Aorta (tissue), 5 donors: Measurements from ENCODE around the gene VAPA. TPM values are rescaled to one million over a fixed set of nuclear protein-coding genes. Genes with fewer than 3 reads are reported as not detected.

Source experiments
- ATAC-seq: fragments of 200-7000 bp; cut with Tn5 transposase; one replicate; pipeline ENCODE4 v1.9.1; 2022; ENCODE audit warnings: moderate library complexity; ENCODE audit not compliant: low FRiP score
- DNase-seq, 2 donors: peaks; one replicate each; pipeline ENCODE4 v3.0.0-alpha.2; 2020
- H3K27ac ChIP-seq, 2 donors: one replicate each; pipeline ENCODE4 v1.5.1; 2013; ENCODE audit warnings: low read length in 2 of 2, mild to moderate bottlenecking in 2 of 2, moderate library complexity in 2 of 2, control low read depth in 1 of 2, inconsistent platforms in 1 of 2, low read depth in 1 of 2
- H3K27me3 ChIP-seq, 2 donors: one replicate each; pipeline ENCODE4 v1.6.1; 2013; ENCODE audit warnings: control low read depth in 1 of 2, low read length in 1 of 2, mild to moderate bottlenecking in 1 of 2, moderate library complexity in 1 of 2; ENCODE audit not compliant: insufficient read depth in 2 of 2, control insufficient read depth in 1 of 2
- H3K36me3 ChIP-seq, 2 donors: one replicate each; pipeline ENCODE4 v1.6.1; 2013; ENCODE audit warnings: control low read depth in 1 of 2, low read length in 1 of 2, mild to moderate bottlenecking in 1 of 2; ENCODE audit not compliant: insufficient read depth in 2 of 2, control insufficient read depth in 1 of 2
- H3K4me1 ChIP-seq, 2 donors: one replicate each; pipeline ENCODE4 v1.6.1; 2013; ENCODE audit warnings: low read length in 2 of 2, control low read depth in 1 of 2, mild to moderate bottlenecking in 1 of 2, moderate library complexity in 1 of 2; ENCODE audit not compliant: insufficient read depth in 2 of 2, control insufficient read depth in 1 of 2
- H3K4me3 ChIP-seq, 2 donors: one replicate each; pipeline ENCODE4 v1.5.1; 2013; ENCODE audit warnings: low read length in 2 of 2, control low read depth in 1 of 2, mild to moderate bottlenecking in 1 of 2
- H3K9me3 ChIP-seq: one replicate; pipeline ENCODE4 v1.6.1; 2013; ENCODE audit warnings: mild to moderate bottlenecking, low read length; ENCODE audit not compliant: control insufficient read depth
- WGBS, 2 donors: extraction: QIAGEN DNeasy Blood & Tissue Kit; methylation state at CpG; one replicate each; pipeline ENCODE4 v1.1.7; 2013; 5-methylcytosine and 5-hydroxymethylcytosine counted together
- intact Hi-C, 2 donors: fragments of 100-400 bp; cut with DNase I; formaldehyde crosslinking; loops; one replicate each; pipeline versions ENCODE4 v1.14.2 to v1.15.0; 2022
- polyA plus RNA-seq, 2 donors: library from polyadenylated mRNA; stranded (reverse); fragments of 200-250 nt; gene quantifications; one replicate each; pipeline ENCODE4 v1.2.3, GENCODE V29; 2013
- total RNA-seq, 2 donors: library from RNA; stranded (reverse); fragmentation: NEBNext Ultra II Directional; extraction: Animal tissue kit (Norgen Biotek cat#: 25700); gene quantifications; one replicate each; pipeline ENCODE4 v1.2.1, GENCODE V29; 2021
- donor health status: healthy with polysubstance abuse.
- donor health status: Bipolar disorder and iron deficiency.
- donor health status: DM: no; HTN: no; CAD: no.
- donor health status: DM: no; HTN: no; CAD: no.
- donor health status: DM: yes; HTN: yes; CAD: no.

VAPA gene
- total and polyA plus RNA-seq, 4 donors = 119 to 221 (median 193) TPM

DNA sequence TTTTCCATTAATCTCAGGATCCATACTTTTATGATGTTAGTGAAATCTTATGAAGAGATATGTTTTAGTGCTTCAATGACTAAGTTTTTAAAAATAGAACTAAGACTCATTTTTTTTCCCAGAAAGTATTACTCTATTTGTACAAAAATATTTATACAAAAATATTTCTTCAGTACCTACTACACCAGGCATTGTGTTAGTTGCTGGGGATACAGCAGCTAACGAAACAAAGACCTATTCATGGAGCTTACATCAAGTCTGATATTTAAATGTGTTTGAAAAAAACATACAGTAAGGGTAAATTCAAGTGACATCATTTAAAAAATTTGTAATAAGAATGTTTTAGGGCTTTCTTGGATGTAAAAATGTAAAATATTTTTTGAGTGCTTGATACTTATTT lies 11.6 kb downstream of the VAPA start:
- Histone ChIP-seq H3K9me3 (no peaks in the 10 kb centered on the region), H3K4me3 (no peak overlapping the region), H3K27ac (no peak overlapping the region), H3K36me3 (no peaks in the 10 kb centered on the region), H3K4me1 (peaks cover 3 to 9% of the 10 kb centered on the region in 2 donors), H3K27me3 (no peaks in the 10 kb centered on the region)
- DNase-seq (no peak), ATAC-seq (peak; percentile 79)
- 0 to 5% methylated on average over 1 of the region's 1 CpG for WGBS, 2 donors
- intact Hi-C loops = loop anchor here in 1 of 2 donors (10.0 kb wide), 1 partner anchor 211 kb away; no protein-coding TSS in a partner anchor

DNA sequence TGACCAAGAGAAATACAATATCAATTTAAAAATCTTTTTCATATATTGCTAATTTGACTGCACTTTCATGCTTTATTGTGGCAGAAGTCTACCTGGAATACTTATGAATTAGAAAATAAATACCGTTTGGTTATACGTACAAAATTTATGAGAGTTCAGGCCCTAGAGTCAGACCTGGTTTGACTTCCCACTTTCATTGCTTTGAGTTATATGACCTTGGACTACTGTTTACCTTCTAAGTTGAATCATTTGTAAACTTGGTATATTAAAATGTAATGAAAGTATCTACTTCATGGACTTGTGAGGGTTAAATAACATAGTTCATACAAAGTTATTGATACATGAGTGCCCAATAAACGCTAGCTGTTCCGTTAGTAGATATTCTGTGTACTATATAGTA lies 12.0 kb downstream of the VAPA start:
- 56 to 60% methylated on average over 4 of the region's 4 CpGs for WGBS, 2 donors
- intact Hi-C loops = loop anchor here in 1 of 2 donors (10.0 kb wide), 1 partner anchor 211 kb away; no protein-coding TSS in a partner anchor
- H3K27me3 ChIP-seq = no peaks in the 10 kb centered on the region
- DNase-seq = no peak
- no peak overlapping the region for H3K4me3 ChIP-seq
- peaks cover 3 to 9% of the 10 kb centered on the region in 2 donors for H3K4me1 ChIP-seq
- H3K9me3 ChIP-seq = no peaks in the 10 kb centered on the region
- H3K27ac ChIP-seq = no peak overlapping the region
- ATAC-seq = no peak
- no peaks in the 10 kb centered on the region for H3K36me3 ChIP-seq

DNA sequence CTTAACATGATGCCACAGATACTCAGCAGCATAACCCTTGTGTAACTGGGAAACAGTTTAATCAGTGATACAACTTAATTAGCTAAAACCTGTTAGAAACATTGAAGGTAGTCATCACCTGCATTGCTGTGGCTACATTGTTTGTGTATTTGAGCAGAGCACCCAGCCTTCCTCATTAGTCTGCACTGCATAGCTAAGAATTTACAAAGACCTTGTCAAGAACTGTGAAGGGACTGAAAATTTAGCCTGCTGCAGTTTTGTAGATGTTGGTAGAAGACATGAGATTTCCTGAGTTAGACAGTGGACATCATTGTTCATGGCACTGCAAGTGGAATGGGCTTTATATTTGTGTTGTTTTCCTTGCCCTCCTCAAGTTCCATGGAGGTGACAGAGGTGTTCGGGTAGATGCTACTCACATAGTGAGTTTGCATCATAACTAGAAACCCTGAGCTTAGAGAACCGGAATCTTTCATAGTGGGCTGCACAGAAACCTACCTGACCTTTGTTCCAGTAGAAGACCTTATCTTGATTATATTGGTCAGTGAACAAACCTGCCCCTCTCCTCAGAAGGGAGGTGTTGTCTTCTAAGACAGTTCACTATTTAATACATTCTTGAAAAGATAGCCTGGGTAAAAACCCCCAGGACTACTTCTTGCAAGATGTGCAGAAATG lies 12.5 kb downstream of the VAPA start:
- Histone ChIP-seq H3K27me3 (no peaks in the 10 kb centered on the region), H3K9me3 (no peaks in the 10 kb centered on the region), H3K4me3 (no peak overlapping the region), H3K4me1 (peaks cover 3 to 9% of the 10 kb centered on the region in 2 donors), H3K27ac (peak overlapping the region; percentile 51 to 90), H3K36me3 (no peaks in the 10 kb centered on the region)
- DNase-seq (no peak), ATAC-seq (no peak)
- intact Hi-C loops = loop anchor here in 1 of 2 donors (10.0 kb wide), 1 partner anchor 212 kb away; no protein-coding TSS in a partner anchor
- WGBS, 2 donors = 73 to 80% methylated on average over 2 of the region's 2 CpGs

DNA sequence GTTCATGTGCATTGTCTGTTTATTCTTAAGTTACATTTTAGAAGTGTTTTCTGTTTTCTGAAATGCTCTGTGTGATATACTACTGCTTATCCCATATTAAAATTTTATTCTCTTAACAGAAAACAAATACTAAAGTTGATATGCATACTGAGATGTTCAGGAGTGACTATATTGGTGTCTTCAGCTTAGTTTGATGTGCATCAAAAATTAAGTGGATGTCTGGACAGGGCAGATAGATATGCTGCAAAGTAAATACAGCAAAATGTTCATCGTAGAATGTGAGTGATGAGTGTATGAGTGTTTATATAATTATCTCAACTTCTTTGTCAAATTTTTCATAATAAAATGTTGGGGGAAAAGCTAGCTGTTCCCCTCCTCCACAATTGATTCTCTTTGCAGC lies 13.2 kb downstream of the VAPA start:
- no peak overlapping the region for H3K27ac ChIP-seq
- no peaks in the 10 kb centered on the region for H3K27me3 ChIP-seq
- DNase-seq (no peak), ATAC-seq (no peak)
- H3K36me3 ChIP-seq = no peaks in the 10 kb centered on the region
- no peak overlapping the region for H3K4me3 ChIP-seq
- H3K9me3 ChIP-seq = no peaks in the 10 kb centered on the region
- peaks cover 3 to 9% of the 10 kb centered on the region in 2 donors for H3K4me1 ChIP-seq
- WGBS, 2 donors = 19 to 28% methylated on average over 1 of the region's 1 CpG
- intact Hi-C loops = loop anchor here in 1 of 2 donors (10.0 kb wide), 1 partner anchor 212 kb away; no protein-coding TSS in a partner anchor

DNA sequence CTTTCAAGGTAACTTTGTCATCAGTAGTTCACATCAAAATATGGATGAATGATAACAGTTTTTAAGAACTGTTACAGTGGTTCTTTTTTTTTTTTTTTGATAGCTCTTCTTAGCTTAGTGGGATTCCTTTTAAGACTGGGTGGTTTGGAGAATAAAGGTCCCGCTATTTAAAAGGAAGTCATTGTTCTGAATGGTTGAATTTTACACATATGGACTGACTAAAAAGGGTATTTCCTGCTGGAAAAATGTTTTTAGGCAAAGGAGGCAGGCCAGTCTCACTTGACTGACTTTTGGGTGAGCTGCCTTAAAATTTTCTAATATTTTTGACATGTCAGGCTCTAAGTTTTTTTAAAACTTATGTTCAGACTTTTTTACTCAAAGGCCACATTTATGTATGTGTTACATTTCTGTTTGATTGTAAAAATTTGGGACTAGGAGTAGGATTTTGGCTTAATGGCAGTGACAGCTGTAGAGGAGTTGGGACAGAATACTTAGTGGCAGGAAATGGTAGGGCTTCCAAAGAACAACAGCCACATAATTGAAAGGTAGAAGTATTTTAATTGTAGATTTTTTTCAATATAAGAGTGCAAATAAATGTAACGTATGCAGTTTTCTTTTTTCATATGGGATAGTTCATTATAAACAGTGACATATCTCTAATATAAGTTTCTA lies 13.7 kb downstream of the VAPA start:
- DNase-seq (no peak), ATAC-seq (no peak)
- Histone ChIP-seq H3K27ac (no peak overlapping the region), H3K4me1 (peaks cover 3 to 9% of the 10 kb centered on the region in 2 donors), H3K9me3 (no peaks in the 10 kb centered on the region), H3K36me3 (no peaks in the 10 kb centered on the region), H3K4me3 (peak overlapping the region in 1 of 2 donors; percentile 26), H3K27me3 (no peaks in the 10 kb centered on the region)
- intact Hi-C loops = loop anchor here in 1 of 2 donors (10.0 kb wide), 1 partner anchor 213 kb away; no protein-coding TSS in a partner anchor
- 58 to 62% methylated on average over 2 of the region's 2 CpGs for WGBS, 2 donors

DNA sequence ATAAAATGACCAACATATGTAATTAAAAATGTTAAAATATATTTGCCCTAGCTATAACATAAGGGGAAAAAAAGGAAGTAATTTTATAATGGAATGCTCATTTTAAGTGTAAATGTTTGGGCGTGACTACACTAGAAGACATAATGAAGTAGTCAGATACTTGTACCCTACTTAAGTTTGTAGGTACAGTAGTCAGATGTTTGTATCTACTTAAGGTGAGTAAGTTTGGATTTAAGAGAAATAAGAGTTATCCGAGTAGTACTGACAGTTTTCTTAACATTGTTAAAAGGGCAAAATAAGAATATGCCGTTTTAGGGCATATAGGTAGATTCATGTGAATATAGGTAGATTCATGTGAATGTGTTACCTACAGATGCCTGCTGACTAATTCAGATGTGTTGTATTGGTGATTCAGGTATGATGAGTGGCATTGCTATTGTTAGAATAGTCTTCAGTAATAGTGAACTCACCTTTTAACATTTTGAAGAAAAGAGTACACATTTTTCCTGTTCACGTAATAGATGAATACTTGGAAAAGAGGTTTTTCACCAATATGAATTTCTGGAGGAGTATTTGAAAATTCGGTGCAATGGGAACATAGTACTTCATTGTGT lies 14.9 kb downstream of the VAPA start:
- Histone ChIP-seq H3K27me3 (no peaks in the 10 kb centered on the region), H3K4me1 (peaks cover 3 to 9% of the 10 kb centered on the region in 2 donors), H3K9me3 (no peaks in the 10 kb centered on the region), H3K27ac (no peak overlapping the region), H3K4me3 (no peak overlapping the region), H3K36me3 (no peaks in the 10 kb centered on the region)
- intact Hi-C loops = loop anchor here in 1 of 2 donors (10.0 kb wide), 1 partner anchor 214 kb away; no protein-coding TSS in a partner anchor
- 80 to 83% methylated on average over 5 of the region's 5 CpGs for WGBS, 2 donors
- DNase-seq = no peak
- no peak for ATAC-seq

DNA sequence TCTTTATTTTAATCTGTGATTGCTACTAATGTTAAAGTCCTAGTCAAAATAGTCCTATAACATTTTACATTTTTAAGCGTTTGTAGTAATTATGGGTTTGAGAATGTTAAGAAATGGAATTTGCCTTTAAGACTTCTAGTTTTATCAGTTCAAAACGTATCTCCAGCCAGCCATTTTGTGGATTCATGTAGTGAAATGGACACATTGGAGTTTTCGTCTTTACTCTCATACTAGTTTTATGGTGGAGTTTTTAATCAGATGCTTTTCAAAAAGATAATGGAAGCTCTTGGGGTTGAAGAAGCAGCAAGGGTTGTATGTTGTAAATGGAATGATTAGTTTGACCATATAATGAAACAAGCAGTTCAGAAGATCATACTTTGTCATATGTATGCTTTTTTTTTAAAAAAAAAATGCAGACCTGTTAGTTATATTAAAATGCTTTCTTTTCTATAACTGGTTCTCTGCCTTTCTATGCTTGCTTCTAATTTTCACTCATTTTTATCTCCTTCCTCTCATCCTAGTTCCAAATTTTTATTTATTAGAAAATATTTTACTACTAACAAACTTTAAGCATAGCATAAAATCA lies 16.6 kb downstream of the VAPA start:
- Histone ChIP-seq H3K9me3 (no peaks in the 10 kb centered on the region), H3K36me3 (no peaks in the 10 kb centered on the region), H3K4me3 (no peak overlapping the region), H3K27ac (no peak overlapping the region), H3K4me1 (peaks cover 3 to 9% of the 10 kb centered on the region in 2 donors), H3K27me3 (no peaks in the 10 kb centered on the region)
- ATAC-seq (no peak), DNase-seq (no peak)
- WGBS, 2 donors = 70 to 77% methylated on average over 3 of the region's 3 CpGs
- intact Hi-C loops = loop anchor here in 1 of 2 donors (10.0 kb wide), 1 partner anchor 356 kb away; no protein-coding TSS in a partner anchor

DNA sequence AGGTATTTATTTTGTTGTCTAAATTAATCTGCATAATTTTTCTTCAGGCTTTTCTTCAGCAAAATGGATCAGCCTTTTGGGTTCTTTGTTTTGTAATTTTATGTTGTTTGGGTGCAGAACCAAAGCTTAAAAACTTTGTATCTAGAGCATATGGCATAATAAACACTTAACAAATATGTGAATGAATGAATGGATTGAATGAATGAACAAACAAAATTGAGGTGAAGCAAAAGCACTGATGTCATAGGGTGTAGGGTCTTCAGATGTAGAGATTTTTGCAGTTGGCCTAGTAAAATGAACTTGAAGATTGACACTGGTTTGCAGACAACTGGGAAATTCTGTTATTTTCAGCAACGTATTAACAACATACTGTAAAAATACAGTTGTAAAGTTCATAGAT lies 17.3 kb downstream of the VAPA start:
- peaks cover 3 to 8% of the 10 kb centered on the region in 2 donors for H3K4me1 ChIP-seq
- no peak overlapping the region for H3K27ac ChIP-seq
- H3K36me3 ChIP-seq = no peaks in the 10 kb centered on the region
- H3K9me3 ChIP-seq = no peaks in the 10 kb centered on the region
- ATAC-seq (no peak), DNase-seq (no peak)
- H3K27me3 ChIP-seq = no peaks in the 10 kb centered on the region
- intact Hi-C loops = loop anchor here in 1 of 2 donors (10.0 kb wide), 1 partner anchor 356 kb away; no protein-coding TSS in a partner anchor
- H3K4me3 ChIP-seq = no peak overlapping the region
- WGBS, 2 donors = 26% methylated on average over 1 of the region's 1 CpG
